ENCODE measurements around the gene URM1.

DNA sequence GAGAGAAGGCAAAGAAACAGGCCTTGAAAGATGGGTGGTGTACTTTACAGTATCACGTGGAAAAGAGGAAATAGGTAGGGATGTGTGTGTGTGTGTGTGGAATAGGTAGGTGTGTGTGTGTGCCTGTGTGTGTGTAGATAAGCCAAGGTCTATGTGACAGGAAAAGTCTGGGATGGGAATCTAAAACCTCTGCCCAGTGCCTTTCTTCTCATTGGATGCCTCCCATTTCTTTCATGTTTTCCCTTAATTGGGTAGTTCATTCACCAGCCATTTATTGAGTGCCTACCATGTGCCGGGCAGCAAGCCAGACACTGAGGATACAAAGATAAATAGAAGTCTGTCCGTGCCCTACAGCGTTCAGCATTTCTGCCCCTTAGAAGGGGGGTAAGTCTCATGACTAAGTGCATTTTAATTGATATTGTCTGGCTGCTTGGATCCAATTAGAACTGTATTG lies 1.0 kb downstream of the URM1 start:
- TF ChIP-seq EZH2 (IDR thresholded peaks at IDR 0.05; ENCODE audit: borderline replicate concordance, control insufficient read depth, low read depth, low read length) (no peak), BRCA1 (IDR thresholded peaks at IDR 0.05; ENCODE audit: low read depth, low read length) (no peak)

Data from GM12878 (cell line).